Measurements from ENCODE around the gene GATD1. TPM values are rescaled to one million over a fixed set of nuclear protein-coding genes. Genes with fewer than 3 reads are reported as not detected.

Gene GATD1
- total RNA-seq, 4 donors from 2014 or later, result 27.2 to 68.2 (median 46.0) TPM

DNA sequence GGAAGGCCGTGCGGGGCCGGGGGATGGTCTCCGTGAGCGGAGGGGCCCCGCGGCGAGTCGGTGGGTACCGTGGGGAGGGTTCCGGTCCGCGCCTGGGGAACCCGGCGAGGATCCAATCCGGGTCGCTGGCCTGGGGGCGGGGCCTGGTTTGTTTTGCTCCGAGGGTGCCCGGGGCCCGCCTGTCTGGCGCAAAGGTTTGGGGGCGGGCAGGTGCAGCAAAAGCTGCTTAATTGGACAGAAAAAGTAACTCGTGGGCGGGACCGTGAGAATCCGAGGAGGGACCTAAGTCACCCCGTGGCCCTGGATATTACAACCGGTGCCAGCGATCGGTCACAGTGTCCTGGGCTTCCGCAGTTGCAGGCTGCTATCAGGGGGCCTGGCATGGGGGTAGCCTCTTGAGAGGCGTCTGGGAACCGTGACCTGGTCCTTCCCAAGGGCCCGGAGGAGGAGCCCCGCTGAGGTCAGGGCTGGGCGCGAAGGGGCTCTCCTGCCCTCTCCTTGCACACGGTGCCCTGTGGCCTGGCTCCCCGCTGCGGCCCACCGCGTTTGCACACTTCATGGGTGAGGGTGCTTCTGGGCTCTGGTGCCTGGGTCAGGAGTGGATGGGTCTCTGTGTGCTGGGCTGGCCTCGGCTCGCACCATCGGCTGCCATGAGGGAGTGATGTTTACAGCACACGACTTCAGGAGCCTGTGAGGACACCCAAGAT lies 42.8 kb upstream of the GATD1 start:
- peaks cover 43% of the 10 kb centered on the region for H3K4me1 ChIP-seq
- peak overlapping the region; percentile 100 for H3K27ac ChIP-seq
- whole genome bisulfite sequencing, result no CpG with 5 or more reads among the region's 47 CpGs
- no peaks in the 10 kb centered on the region for H3K27me3 ChIP-seq
- peaks cover 32% of the 10 kb centered on the region for H3K36me3 ChIP-seq
- peak; percentile 95 for DNase-seq (ENCODE audit: low spot score in 2 of 2)
- peak overlapping the region; percentile 95 for H3K4me3 ChIP-seq
- TF ChIP-seq POLR2A (IDR thresholded peaks at IDR 0.05) (peak in 1 of 2 donors; percentile 44), EP300 (IDR thresholded peaks at IDR 0.05) (no peak), POLR2AphosphoS5 (IDR thresholded peaks at IDR 0.05) (no peak)
- TF ChIP-seq, protein P1, sequence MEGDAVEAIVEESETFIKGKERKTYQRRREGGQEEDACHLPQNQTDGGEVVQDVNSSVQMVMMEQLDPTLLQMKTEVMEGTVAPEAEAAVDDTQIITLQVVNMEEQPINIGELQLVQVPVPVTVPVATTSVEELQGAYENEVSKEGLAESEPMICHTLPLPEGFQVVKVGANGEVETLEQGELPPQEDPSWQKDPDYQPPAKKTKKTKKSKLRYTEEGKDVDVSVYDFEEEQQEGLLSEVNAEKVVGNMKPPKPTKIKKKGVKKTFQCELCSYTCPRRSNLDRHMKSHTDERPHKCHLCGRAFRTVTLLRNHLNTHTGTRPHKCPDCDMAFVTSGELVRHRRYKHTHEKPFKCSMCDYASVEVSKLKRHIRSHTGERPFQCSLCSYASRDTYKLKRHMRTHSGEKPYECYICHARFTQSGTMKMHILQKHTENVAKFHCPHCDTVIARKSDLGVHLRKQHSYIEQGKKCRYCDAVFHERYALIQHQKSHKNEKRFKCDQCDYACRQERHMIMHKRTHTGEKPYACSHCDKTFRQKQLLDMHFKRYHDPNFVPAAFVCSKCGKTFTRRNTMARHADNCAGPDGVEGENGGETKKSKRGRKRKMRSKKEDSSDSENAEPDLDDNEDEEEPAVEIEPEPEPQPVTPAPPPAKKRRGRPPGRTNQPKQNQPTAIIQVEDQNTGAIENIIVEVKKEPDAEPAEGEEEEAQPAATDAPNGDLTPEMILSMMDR (IDR thresholded peaks at IDR 0.05), result no peak
- no peaks in the 10 kb centered on the region for H3K9me3 ChIP-seq

DNA sequence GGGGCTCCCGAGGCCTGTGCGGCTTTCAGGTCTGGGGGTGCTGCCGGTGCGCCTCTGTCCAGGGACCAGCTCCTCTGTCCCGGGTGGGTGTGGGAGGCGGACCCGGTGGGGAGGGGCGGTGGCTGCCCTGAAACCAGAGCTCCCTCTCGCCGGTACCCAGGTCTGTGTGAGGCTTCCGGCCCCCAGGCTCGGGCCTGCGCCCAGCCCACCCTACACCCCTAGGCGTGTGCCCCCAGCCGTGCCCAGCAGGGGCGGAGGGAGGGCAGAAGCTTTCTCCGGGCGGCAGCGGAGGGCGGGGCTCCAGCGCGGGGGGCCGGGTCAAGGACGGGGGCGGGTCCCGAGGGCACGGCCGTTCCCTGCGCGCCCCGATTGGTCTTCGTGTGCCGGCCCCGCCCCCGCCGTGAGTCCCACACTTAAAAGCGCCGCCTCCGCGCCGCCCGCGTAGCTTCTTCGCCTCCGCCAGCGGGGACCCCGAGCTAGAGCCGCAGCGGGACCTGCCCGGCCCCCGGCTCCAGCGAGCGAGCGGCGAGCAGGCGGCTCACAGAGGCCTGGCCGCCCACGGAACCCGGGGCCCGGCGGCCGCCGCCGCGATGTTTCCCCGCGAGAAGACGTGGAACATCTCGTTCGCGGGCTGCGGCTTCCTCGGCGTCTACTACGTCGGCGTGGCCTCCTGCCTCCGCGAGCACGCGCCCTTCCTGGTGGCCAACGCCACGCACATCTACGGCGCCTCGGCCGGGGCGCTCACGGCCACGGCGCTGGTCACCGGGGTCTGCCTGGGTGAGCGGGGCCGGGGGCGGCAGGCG lies 42.0 kb upstream of the GATD1 start:
- WGBS, result 0% methylated on average over 8 of the region's 96 CpGs
- TF ChIP-seq, protein P1 (IDR thresholded peaks at IDR 0.05), result peak in 1 of 2 donors; percentile 31
- TF ChIP-seq POLR2AphosphoS5 (IDR thresholded peaks at IDR 0.05) (peak in 1 of 3 donors; percentile 65), EP300 (IDR thresholded peaks at IDR 0.05) (no peak), POLR2A (IDR thresholded peaks at IDR 0.05) (peak; percentile 75 to 87)
- H3K36me3 ChIP-seq, result peaks cover 24% of the 10 kb centered on the region
- peak overlapping the region; percentile 95 for H3K4me3 ChIP-seq
- H3K27ac ChIP-seq, result peak overlapping the region; percentile 100
- peak; percentile 96 to 97 for DNase-seq (ENCODE audit: low spot score in 2 of 2)
- no peaks in the 10 kb centered on the region for H3K27me3 ChIP-seq
- no peaks in the 10 kb centered on the region for H3K9me3 ChIP-seq
- peaks cover 38% of the 10 kb centered on the region for H3K4me1 ChIP-seq

DNA sequence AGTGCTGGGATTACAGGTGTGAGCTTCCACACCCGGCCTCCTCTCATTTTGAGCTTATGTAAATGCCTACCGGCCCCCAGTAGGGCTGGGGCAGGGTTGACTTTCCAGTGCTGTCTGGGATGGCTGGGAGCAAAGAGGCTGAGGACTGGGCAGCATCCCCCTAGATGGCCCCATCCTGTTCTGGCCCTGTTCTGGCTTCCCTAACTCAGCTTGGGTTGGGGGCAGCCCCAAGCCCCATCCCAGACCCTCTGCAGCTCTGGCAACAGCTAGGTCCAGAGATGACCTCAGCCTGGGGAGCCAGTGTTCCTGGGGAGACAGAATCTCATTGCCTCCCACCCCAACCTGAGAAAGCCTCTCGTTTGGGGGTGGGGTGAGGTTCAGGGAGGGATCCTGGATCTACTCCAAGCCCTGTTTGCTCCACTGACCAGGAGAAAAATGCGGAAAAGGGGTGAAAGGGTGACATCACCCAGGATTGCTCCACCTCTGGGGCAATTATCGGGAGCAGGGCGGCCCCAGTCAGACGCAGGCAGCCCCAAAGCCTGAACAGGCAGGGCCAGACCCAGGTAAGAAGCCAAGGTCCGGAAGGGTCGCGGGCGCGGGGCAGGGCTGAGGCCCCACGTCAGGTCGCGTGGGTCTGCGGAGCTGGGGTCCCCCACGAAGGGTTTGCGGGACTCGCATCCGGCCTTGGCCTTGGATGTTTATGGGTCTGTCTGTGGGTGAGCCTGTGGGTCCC lies 41.3 kb upstream of the GATD1 start, which contains the start of gene PNPLA2:
TSS of gene PNPLA2 (plus strand) at position 519 of the 733 bp plus-strand sequence. CDS start 805 bp downstream, outside the sequence.
- H3K9me3 ChIP-seq, result no peaks in the 10 kb centered on the region
- H3K27ac ChIP-seq, result peak within 1 kb of the TSS; percentile 100
- H3K4me1 ChIP-seq, result peaks cover 37% of the 10 kb centered on the region
- DNase-seq (ENCODE audit: low spot score in 2 of 2), result no peak
- peak within 1 kb of the TSS; percentile 95 for H3K4me3 ChIP-seq
- no peaks in the 10 kb centered on the region for H3K27me3 ChIP-seq
- TF ChIP-seq EP300 (IDR thresholded peaks at IDR 0.05), result no peak
- no peak for TF ChIP-seq POLR2AphosphoS5 (IDR thresholded peaks at IDR 0.05)
- TF ChIP-seq POLR2A (IDR thresholded peaks at IDR 0.05), result no peak
- TF ChIP-seq, protein P1 (IDR thresholded peaks at IDR 0.05), result no peak
- peaks cover 24% of the 10 kb centered on the region for H3K36me3 ChIP-seq
- WGBS, result 32% methylated on average over 9 of the region's 20 CpGs

DNA sequence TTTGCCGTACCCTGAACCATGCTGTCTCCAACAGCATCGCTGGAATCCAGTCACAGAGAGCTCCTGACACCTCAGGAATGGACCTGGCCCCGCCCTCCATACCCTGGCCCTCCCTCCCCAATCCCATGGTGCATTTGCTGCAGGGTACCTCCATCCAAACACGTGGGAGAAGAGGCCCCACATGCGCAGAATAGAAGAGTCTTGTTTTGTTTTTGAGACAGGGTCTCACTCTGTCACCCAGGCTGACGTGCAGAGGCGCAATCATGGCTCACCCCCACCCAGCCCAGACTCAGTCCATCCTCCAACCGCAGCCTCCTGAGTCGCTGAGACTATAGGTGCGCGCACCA lies 39.1 kb upstream of the GATD1 start:
- no peak overlapping the region for H3K27ac ChIP-seq
- no peaks in the 10 kb centered on the region for H3K9me3 ChIP-seq
- TF ChIP-seq EP300 (IDR thresholded peaks at IDR 0.05), result no peak
- no peak for TF ChIP-seq POLR2A (IDR thresholded peaks at IDR 0.05)
- no peak for TF ChIP-seq POLR2AphosphoS5 (IDR thresholded peaks at IDR 0.05)
- TF ChIP-seq, protein P1 (IDR thresholded peaks at IDR 0.05), result no peak
- H3K4me1 ChIP-seq, result peaks cover 35% of the 10 kb centered on the region
- DNase-seq (ENCODE audit: low spot score in 2 of 2), result no peak
- no peaks in the 10 kb centered on the region for H3K27me3 ChIP-seq
- peaks cover 29% of the 10 kb centered on the region for H3K36me3 ChIP-seq
- WGBS, result 83% methylated on average over 11 of the region's 11 CpGs
- H3K4me3 ChIP-seq, result no peak overlapping the region
